Kidney (tissue), 14 donors: ENCODE results near the gene C2CD3. TPM values are rescaled to one million over a fixed set of nuclear protein-coding genes. Genes with fewer than 3 reads are reported as not detected.

ENCODE experiments used
- DNase-seq, 5 donors: peaks; one replicate each; pipeline ENCODE4 v3.0.0-alpha.2; 2013 to 2020
- FAIRE-seq: peaks from 2 replicates; lab custom pipeline; 2012; peaks lifted over from hg19 to GRCh38; lab: Jason Lieb, UNC
- H3K27ac ChIP-seq, 2 donors: one replicate each; pipeline ENCODE4 v1.7.0; 2013; ENCODE audit warnings: low read depth in 2 of 2, low read length in 2 of 2, inconsistent platforms in 1 of 2
- H3K27me3 ChIP-seq: one replicate; pipeline ENCODE4 v1.7.1; 2013; ENCODE audit warnings: low read length, inconsistent platforms; ENCODE audit not compliant: control insufficient read depth, insufficient read depth
- H3K36me3 ChIP-seq, 3 donors: one replicate each; pipeline versions ENCODE4 v1.7.0 to v1.7.1; 2013; ENCODE audit warnings: low read length in 3 of 3, control low read depth in 1 of 3, inconsistent platforms in 1 of 3; ENCODE audit not compliant: insufficient read depth in 3 of 3, control insufficient read depth in 2 of 3
- H3K4me1 ChIP-seq, 3 donors: one replicate each; pipeline versions ENCODE4 v1.7.0 to v1.7.1; 2013; ENCODE audit warnings: low read length in 3 of 3, inconsistent platforms in 1 of 3, low read depth in 1 of 3; ENCODE audit not compliant: control insufficient read depth in 2 of 3, insufficient read depth in 2 of 3
- H3K4me3 ChIP-seq, 3 donors: one replicate each; pipeline versions ENCODE4 v1.7.0 to v1.8.1; 2013; ENCODE audit warnings: low read length in 3 of 3, control low read depth in 1 of 3, inconsistent platforms in 1 of 3
- H3K9ac ChIP-seq, 3 donors: one replicate each; pipeline versions ENCODE4 v1.7.0 to v1.7.1; 2013; ENCODE audit warnings: low read length in 3 of 3, control low read depth in 1 of 3, inconsistent platforms in 1 of 3
- H3K9me3 ChIP-seq, 3 donors: one replicate each; pipeline versions ENCODE4 v1.7.0 to v1.7.1; 2013; ENCODE audit warnings: low read length in 3 of 3, control low read depth in 1 of 3, inconsistent platforms in 1 of 3; ENCODE audit not compliant: control insufficient read depth in 2 of 3, insufficient read depth in 1 of 3
- intact Hi-C: fragments of 100-400 bp; cut with DNase I; formaldehyde crosslinking; loops from one replicate; pipeline ENCODE4 v1.11.1; 2022
- polyA plus RNA-seq: library from polyadenylated mRNA; stranded (reverse); fragments of 350-450 nt; fragmentation: Illumina TruSeq; extraction: RNeasy Lipid Tissue Mini Kit (QIAGEN cat#74804); gene quantifications from one replicate; pipeline ENCODE4 v1.2.3, GENCODE V29; 2014; ENCODE audit warnings: low read depth, low replicate concordance; ENCODE audit not compliant: insufficient read depth
- total RNA-seq: library from RNA; stranded (reverse); fragmentation: NEBNext Ultra II Directional; extraction: Animal tissue kit (Norgen Biotek cat#: 25700); gene quantifications from one replicate; pipeline ENCODE4 v1.2.1, GENCODE V29; 2021
- TF ChIP-seq, protein P1 (sequence below): IDR thresholded peaks from 3 replicates; pipeline ENCODE4 v1.5.1; 2012; ENCODE audit warnings: mild to moderate bottlenecking, moderate library complexity, borderline replicate concordance; ENCODE audit not compliant: insufficient read depth; ENCODE audit errors: extremely low read depth
- donor health status: control.
- donor health status: control.
- donor health status: control.
- donor health status: control.
- donor health status: control.
- donor health status: DM: yes; HTN: yes; CAD: no.
- donor health status: Normal renal cell carcinoma (clear cell type).

Gene C2CD3
- total and polyA plus RNA-seq, 2 donors from 2014 or later: 5.6 to 28.7 TPM

DNA sequence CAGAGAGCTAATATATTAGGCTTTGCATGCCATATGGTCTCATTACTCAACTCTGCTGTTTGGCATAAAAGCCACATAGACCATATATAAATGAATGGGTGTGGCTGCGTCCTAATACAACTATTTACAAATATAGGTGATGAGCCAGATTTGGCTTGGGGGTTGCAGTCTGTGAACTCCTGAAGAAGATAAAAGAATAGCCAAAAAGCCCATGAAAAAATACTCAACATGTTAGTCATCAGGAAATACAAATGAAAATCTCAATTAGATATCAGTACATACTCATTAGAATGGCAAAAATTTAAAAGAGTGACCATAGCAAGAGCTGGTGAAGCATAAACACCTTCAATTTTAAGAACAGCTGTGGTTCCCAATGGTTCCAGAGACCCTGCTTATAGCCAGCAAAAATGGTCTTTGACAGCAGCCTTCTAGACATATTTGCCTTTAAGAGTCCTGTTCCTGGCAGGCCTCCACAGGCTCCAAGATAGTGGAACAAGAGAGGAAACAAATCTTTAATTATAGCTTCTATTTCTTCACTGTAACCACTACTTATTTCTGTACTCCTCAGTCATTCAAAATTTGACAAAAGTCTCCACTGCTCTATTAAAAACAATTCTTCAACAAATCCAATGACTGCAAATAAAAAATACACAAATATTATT is 16.1 kb downstream of the C2CD3 start:
- H3K9ac ChIP-seq: no peak overlapping the region
- no peak for DNase-seq
- no peaks in the 10 kb centered on the region for H3K36me3 ChIP-seq
- no peaks in the 10 kb centered on the region for H3K27me3 ChIP-seq
- no peak overlapping the region for H3K4me3 ChIP-seq
- no peaks in the 10 kb centered on the region for H3K9me3 ChIP-seq
- H3K27ac ChIP-seq: no peak overlapping the region
- no peak for FAIRE-seq
- intact Hi-C loops: no loop called here
- TF ChIP-seq, protein P1, sequence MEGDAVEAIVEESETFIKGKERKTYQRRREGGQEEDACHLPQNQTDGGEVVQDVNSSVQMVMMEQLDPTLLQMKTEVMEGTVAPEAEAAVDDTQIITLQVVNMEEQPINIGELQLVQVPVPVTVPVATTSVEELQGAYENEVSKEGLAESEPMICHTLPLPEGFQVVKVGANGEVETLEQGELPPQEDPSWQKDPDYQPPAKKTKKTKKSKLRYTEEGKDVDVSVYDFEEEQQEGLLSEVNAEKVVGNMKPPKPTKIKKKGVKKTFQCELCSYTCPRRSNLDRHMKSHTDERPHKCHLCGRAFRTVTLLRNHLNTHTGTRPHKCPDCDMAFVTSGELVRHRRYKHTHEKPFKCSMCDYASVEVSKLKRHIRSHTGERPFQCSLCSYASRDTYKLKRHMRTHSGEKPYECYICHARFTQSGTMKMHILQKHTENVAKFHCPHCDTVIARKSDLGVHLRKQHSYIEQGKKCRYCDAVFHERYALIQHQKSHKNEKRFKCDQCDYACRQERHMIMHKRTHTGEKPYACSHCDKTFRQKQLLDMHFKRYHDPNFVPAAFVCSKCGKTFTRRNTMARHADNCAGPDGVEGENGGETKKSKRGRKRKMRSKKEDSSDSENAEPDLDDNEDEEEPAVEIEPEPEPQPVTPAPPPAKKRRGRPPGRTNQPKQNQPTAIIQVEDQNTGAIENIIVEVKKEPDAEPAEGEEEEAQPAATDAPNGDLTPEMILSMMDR: no peak
- no peaks in the 10 kb centered on the region for H3K4me1 ChIP-seq

DNA sequence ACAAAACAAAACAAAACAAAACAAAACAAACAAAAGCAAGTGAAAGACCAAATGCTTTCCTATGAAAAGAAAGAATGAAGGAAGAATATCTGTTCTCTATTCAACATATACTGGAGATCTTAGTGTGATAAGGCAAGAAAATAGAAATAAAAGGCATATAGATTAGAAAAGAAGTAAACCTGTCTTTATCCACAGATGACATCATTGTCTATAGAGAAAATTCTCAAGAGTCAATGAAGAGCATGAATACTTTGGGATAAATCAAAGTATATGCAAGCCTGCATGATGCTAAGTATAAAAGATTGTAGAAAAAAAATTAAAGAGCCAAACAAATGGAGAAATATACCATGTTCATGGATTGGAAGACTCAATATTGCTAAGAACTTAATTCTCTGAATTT is 17.6 kb downstream of the C2CD3 start:
- DNase-seq (no peak), FAIRE-seq (no peak)
- Histone ChIP-seq H3K4me1 (no peaks in the 10 kb centered on the region), H3K4me3 (no peak overlapping the region), H3K27ac (no peak overlapping the region), H3K27me3 (no peaks in the 10 kb centered on the region), H3K36me3 (no peaks in the 10 kb centered on the region), H3K9ac (no peak overlapping the region), H3K9me3 (no peaks in the 10 kb centered on the region)
- TF ChIP-seq, protein P1: no peak
- intact Hi-C loops: no loop called here

DNA sequence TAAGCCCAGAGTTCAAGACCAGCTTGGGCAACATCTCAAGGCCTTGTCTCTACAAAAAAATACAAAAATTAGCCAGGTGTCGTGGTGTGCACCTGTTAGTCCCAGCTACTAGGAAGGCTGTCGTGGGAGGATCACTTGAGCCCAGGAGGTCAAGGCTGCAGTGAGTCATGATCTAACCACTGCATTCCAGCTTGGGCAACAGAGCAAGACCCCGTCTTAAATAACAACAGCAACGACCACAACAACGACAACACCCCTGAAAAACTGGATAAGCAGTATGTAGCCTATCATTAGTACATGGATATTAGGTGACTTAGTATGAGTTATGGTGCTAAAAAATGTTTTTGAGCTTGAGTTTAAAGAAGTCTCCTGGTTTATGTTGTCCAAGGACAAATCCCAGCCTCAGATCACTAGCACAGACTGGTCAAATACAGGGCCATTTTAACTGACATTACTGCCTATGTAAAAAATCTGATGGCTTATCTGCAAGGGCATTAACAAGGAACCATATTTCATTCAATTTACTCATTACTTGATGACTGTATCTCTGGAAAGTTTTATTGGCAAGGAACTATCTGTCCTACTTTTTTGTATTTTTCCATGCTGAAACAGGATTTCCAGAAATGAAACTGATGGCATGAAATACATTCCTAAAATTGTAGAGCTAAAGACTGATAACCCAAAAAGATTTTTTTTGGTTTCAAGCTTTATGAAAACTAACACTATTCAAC is 23.4 kb downstream of the C2CD3 start:
- no peak overlapping the region for H3K27ac ChIP-seq
- H3K9ac ChIP-seq: no peak overlapping the region
- H3K36me3 ChIP-seq: no peaks in the 10 kb centered on the region
- no peaks in the 10 kb centered on the region for H3K27me3 ChIP-seq
- no peaks in the 10 kb centered on the region for H3K4me1 ChIP-seq
- no peak for FAIRE-seq
- intact Hi-C loops: no loop called here
- H3K4me3 ChIP-seq: no peak overlapping the region
- no peaks in the 10 kb centered on the region for H3K9me3 ChIP-seq
- DNase-seq: no peak
- TF ChIP-seq, protein P1: no peak
